NB4 (cell line): ENCODE data around the gene POU2AF1.

Source experiments
- DNase-seq: peaks from one replicate; pipeline ENCODE4 v3.0.0; 2010; ENCODE audit warnings: low read depth
- H3K4me3 ChIP-seq: one replicate; pipeline ENCODE4 v1.5.1; 2011; ENCODE audit warnings: mild to moderate bottlenecking, low read depth, low read length, moderate library complexity
- CTCF ChIP-seq: IDR thresholded peaks from one replicate; pipeline ENCODE4 v1.5.1; 2012; ENCODE audit warnings: low read depth, low read length
- MAX ChIP-seq: IDR thresholded peaks from 2 replicates; pipeline ENCODE4 v1.6.1; 2011; ENCODE audit warnings: low read depth, low read length
- MYC ChIP-seq: IDR thresholded peaks from 2 replicates; pipeline ENCODE4 v1.6.1; 2011; ENCODE audit warnings: low read depth, low read length
- POLR2A ChIP-seq: IDR thresholded peaks from 2 replicates; pipeline ENCODE4 v1.6.1; 2011; ENCODE audit warnings: mild to moderate bottlenecking; ENCODE audit not compliant: insufficient read length; ENCODE audit errors: extremely low read depth

The POU2AF1 gene

GRCh38 chr11:111306321-111306720 lies 72.8 kb downstream of the POU2AF1 start:
- DNase-seq = no peak
- H3K4me3 ChIP-seq = no peak overlapping the region
- no peak for TF ChIP-seq MAX
- no peak for TF ChIP-seq POLR2A
- no peak for TF ChIP-seq MYC
- TF ChIP-seq CTCF = no peak

GRCh38 chr11:111305876-111306275 lies 73.2 kb downstream of the POU2AF1 start:
- no peak overlapping the region for H3K4me3 ChIP-seq
- peak; percentile 3 for TF ChIP-seq CTCF
- no peak for TF ChIP-seq MYC
- TF ChIP-seq POLR2A = no peak
- no peak for TF ChIP-seq MAX
- DNase-seq = peak; percentile 38

GRCh38 chr11:111305162-111305802 lies 73.8 kb downstream of the POU2AF1 start:
- H3K4me3 ChIP-seq = no peak overlapping the region
- DNase-seq = no peak
- TF ChIP-seq MAX (no peak), POLR2A (no peak), MYC (no peak), CTCF (no peak)

GRCh38 chr11:111303461-111303860 lies 75.6 kb downstream of the POU2AF1 start:
- no peak overlapping the region for H3K4me3 ChIP-seq
- TF ChIP-seq MYC (no peak), CTCF (no peak), MAX (no peak), POLR2A (no peak)
- no peak for DNase-seq

GRCh38 chr11:111302298-111302697 lies 76.8 kb downstream of the POU2AF1 start:
- no peak overlapping the region for H3K4me3 ChIP-seq
- no peak for TF ChIP-seq MYC
- TF ChIP-seq POLR2A = no peak
- no peak for TF ChIP-seq CTCF
- TF ChIP-seq MAX = no peak
- no peak for DNase-seq
